Measurements from ENCODE around the gene CHI3L1.

CHI3L1 gene

DNA sequence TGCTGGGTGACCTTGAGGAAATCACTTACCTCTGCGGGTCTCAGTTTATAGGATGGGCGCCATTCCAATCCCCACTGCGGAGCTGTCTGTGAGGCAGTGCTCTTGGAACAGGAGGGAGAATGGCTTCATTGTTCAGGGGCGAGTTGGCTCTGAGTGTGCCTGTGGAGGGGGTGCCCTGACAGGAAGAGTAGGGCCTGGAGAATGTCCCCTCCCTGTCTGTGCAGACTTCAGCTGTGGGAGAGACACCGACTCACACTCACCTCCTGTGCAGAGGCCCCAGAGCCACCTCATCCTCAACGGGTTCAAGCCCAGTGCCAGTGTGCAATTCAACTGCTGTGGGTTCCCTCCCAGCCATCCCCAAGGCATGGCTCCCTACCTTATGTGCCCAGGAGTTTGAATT is 41.8 kb downstream of the CHI3L1 start:
- H3K4me3 ChIP-seq (ENCODE audit: low read depth, low read length), result no peak overlapping the region
- TF ChIP-seq CTCF (IDR thresholded peaks at IDR 0.05; ENCODE audit: low read depth, low read length), result no peak

GRCh38 chr1:203143641-203144040 is 42.9 kb downstream of the CHI3L1 start:
- H3K4me3 ChIP-seq (ENCODE audit: low read depth, low read length), result no peak overlapping the region
- no peak for TF ChIP-seq CTCF (IDR thresholded peaks at IDR 0.05; ENCODE audit: low read depth, low read length)

GRCh38 chr1:203142684-203143408 is 43.7 kb downstream of the CHI3L1 start:
- TF ChIP-seq CTCF (IDR thresholded peaks at IDR 0.05; ENCODE audit: low read depth, low read length), result no peak
- H3K4me3 ChIP-seq (ENCODE audit: low read depth, low read length), result no peak overlapping the region

DNA sequence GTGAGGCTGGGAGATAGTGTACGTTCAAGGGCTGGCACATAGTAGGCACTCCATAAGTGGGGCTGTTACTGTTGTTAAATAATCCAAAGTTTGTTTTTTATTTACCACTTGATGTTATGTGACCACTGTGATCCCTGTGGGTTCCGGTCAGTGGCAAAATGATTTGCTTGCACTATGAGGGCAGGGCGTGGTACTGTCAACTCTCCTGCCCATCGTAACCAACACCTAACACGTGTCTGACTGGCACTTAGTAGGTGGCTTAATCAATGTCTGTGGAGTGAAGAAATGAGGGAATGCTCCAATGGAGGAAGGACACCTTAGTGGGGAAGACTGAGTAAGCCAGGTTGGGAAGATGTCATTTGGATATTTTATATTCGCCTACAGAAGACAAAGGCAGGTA is 44.4 kb downstream of the CHI3L1 start:
- H3K4me3 ChIP-seq (ENCODE audit: low read depth, low read length), result no peak overlapping the region
- no peak for TF ChIP-seq CTCF (IDR thresholded peaks at IDR 0.05; ENCODE audit: low read depth, low read length)

DNA sequence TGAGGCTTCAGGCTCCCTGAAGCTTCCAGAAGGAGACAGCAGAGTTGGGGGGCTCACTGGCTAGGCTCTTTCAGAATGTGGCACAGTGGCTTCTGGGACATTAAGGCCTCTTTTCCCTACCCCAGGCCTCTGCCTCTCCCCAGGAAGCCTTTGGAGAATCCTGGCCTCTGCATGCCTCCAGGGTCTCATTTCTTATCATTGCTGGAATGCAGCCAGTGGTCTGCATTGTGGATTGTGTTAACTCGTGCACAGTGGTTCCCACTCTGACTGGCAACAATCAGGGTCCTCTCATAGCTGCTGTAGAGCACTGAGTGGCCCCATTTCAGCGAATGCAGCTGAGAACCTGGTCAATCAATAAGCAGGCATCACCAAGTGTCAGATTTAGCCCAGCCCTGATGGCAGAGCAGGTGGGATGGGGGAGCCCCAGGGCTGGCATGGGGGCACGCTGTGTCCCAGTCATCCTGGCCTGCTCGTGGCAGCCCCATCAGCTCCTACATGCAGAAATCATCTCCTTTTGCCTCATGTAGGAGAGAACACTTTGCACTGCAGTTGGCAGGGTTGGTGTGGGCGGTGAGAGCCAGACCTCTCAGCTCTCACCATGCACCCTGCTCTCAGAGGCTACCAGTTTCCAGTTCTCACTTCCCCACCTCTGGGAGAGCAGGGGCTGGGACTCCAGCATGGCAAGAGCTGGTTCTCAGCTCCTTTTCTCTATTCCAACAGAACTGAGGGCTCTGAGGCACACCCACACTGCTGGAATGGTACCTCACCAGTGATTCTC is 45.6 kb downstream of the CHI3L1 start:
- TF ChIP-seq CTCF (IDR thresholded peaks at IDR 0.05; ENCODE audit: low read depth, low read length), result no peak
- H3K4me3 ChIP-seq (ENCODE audit: low read depth, low read length), result no peak overlapping the region

- H3K4me3 ChIP-seq (ENCODE audit: low read depth, low read length), result no peak overlapping the region
- TF ChIP-seq CTCF (IDR thresholded peaks at IDR 0.05; ENCODE audit: low read depth, low read length), result no peak
Observed at GRCh38 chr1:203139976-203140475, 46.5 kb downstream of the CHI3L1 start.

- no peak for TF ChIP-seq CTCF (IDR thresholded peaks at IDR 0.05; ENCODE audit: low read depth, low read length)
- H3K4me3 ChIP-seq (ENCODE audit: low read depth, low read length), result no peak overlapping the region
Observed at GRCh38 chr1:203138066-203138465, 48.4 kb downstream of the CHI3L1 start.

Data from WI38 (cell line).